Trophoblast cell (in vitro differentiated cells and primary cell): ENCODE results near the gene EBLN2.

Experiments
- DNase-seq, 2 donors: peaks; one replicate each; pipeline ENCODE4 v3.0.0-alpha.2; 2016
- H2AFZ ChIP-seq: 2 replicates; pipeline ENCODE4 v1.6.1; 2013; ENCODE audit warnings: low read length, moderate library complexity, mild to moderate bottlenecking; ENCODE audit not compliant: insufficient read depth, poor library complexity
- H2AK5ac ChIP-seq: 2 replicates; pipeline ENCODE4 v1.6.1; 2013; ENCODE audit warnings: mild to moderate bottlenecking, low read length
- H2BK120ac ChIP-seq: 2 replicates; pipeline ENCODE4 v1.6.1; 2013; ENCODE audit warnings: low read length, mild to moderate bottlenecking, moderate library complexity; ENCODE audit not compliant: insufficient read depth, poor library complexity
- H2BK12ac ChIP-seq: 2 replicates; pipeline ENCODE4 v1.6.1; 2013; ENCODE audit warnings: mild to moderate bottlenecking, low read length, moderate library complexity
- H2BK5ac ChIP-seq: 2 replicates; pipeline ENCODE4 v1.6.1; 2013; ENCODE audit warnings: low read length, low read depth, moderate library complexity, mild to moderate bottlenecking; ENCODE audit not compliant: poor library complexity
- H3K14ac ChIP-seq: 2 replicates; pipeline ENCODE4 v1.6.1; 2013; ENCODE audit warnings: mild to moderate bottlenecking, low read length
- H3K18ac ChIP-seq: 2 replicates; pipeline ENCODE4 v1.6.1; 2013; ENCODE audit warnings: mild to moderate bottlenecking, low read length
- H3K23ac ChIP-seq: 2 replicates; pipeline ENCODE4 v1.6.1; 2013; ENCODE audit warnings: low read length
- H3K27ac ChIP-seq: 2 replicates; pipeline ENCODE4 v1.5.1; 2013; ENCODE audit warnings: low read depth, mild to moderate bottlenecking, inconsistent platforms, low read length, moderate library complexity
- H3K27me3 ChIP-seq: 2 replicates; pipeline ENCODE4 v1.6.1; 2013; ENCODE audit warnings: inconsistent platforms, mild to moderate bottlenecking, low read length, moderate library complexity; ENCODE audit not compliant: insufficient read depth
- H3K36me3 ChIP-seq, 2 experiments: 1 replicate in 1 of 2; 2 replicates in 1 of 2; pipeline ENCODE4 v1.6.1; 2013; ENCODE audit warnings: low read length in 2 of 2, mild to moderate bottlenecking in 2 of 2, moderate library complexity in 1 of 2; ENCODE audit not compliant: insufficient read depth in 2 of 2, control insufficient read depth in 1 of 2
- H3K4ac ChIP-seq: 2 replicates; pipeline ENCODE4 v1.6.1; 2013; ENCODE audit warnings: low read depth, mild to moderate bottlenecking, low read length, moderate library complexity
- H3K4me1 ChIP-seq, 2 experiments: 1 replicate in 1 of 2; 2 replicates in 1 of 2; pipeline ENCODE4 v1.6.1; 2013; ENCODE audit warnings: low read length in 2 of 2, mild to moderate bottlenecking in 2 of 2, moderate library complexity in 1 of 2; ENCODE audit not compliant: insufficient read depth in 2 of 2, control insufficient read depth in 1 of 2
- H3K4me2 ChIP-seq: 2 replicates; pipeline ENCODE4 v1.6.1; 2013; ENCODE audit warnings: inconsistent platforms, mild to moderate bottlenecking, low read length, moderate library complexity
- H3K4me3 ChIP-seq: 2 replicates; pipeline ENCODE4 v1.5.1; 2013; ENCODE audit warnings: mild to moderate bottlenecking, low read depth, low read length, inconsistent platforms
- H3K79me1 ChIP-seq: one replicate; pipeline ENCODE4 v1.6.1; 2013; ENCODE audit warnings: low read length
- H3K79me2 ChIP-seq: 2 replicates; pipeline ENCODE4 v1.6.1; 2013; ENCODE audit warnings: low read length, mild to moderate bottlenecking; ENCODE audit not compliant: control insufficient read depth, insufficient read depth, poor library complexity
- H3K9ac ChIP-seq: 2 replicates; pipeline ENCODE4 v1.6.1; 2013; ENCODE audit warnings: mild to moderate bottlenecking, low read length
- H3K9me3 ChIP-seq: 2 replicates; pipeline ENCODE4 v1.6.1; 2013; ENCODE audit warnings: low read depth, mild to moderate bottlenecking, control low read depth, inconsistent platforms, low read length; ENCODE audit not compliant: insufficient read depth
- H4K12ac ChIP-seq: 2 replicates; pipeline ENCODE4 v1.6.1; 2013; ENCODE audit warnings: low read depth, mild to moderate bottlenecking, low read length, moderate library complexity
- H4K8ac ChIP-seq: 2 replicates; pipeline ENCODE4 v1.6.1; 2013; ENCODE audit warnings: low read depth, mild to moderate bottlenecking, low read length, moderate library complexity
- H4K91ac ChIP-seq: one replicate; pipeline ENCODE4 v1.6.1; 2013; ENCODE audit warnings: low read depth, mild to moderate bottlenecking, low read length, moderate library complexity
- WGBS: extraction: QIAGEN DNeasy Blood & Tissue Kit; methylation state at CpG from one replicate; pipeline ENCODE4 v1.1.7; 2013; ENCODE audit warnings: missing lambda C conversion rate; ENCODE audit not compliant: insufficient read length, insufficient coverage; ENCODE audit errors: extremely low coverage; 5-methylcytosine and 5-hydroxymethylcytosine counted together

EBLN2 gene

GRCh38 chr3:73084170-73084569 is 22.7 kb downstream of the EBLN2 start:
- Histone ChIP-seq H3K9ac (no peak overlapping the region), H2BK5ac (no peak overlapping the region), H3K4me1 (no peaks in the 10 kb centered on the region), H3K23ac (no peak overlapping the region), H3K9me3 (no peaks in the 10 kb centered on the region), H3K4me3 (no peak overlapping the region), H3K4ac (no peak overlapping the region), H3K18ac (no peak overlapping the region), H3K79me1 (no peaks in the 10 kb centered on the region), H3K36me3 (no peaks in the 10 kb centered on the region), H3K27me3 (no peaks in the 10 kb centered on the region), H3K14ac (no peak overlapping the region), H4K8ac (no peak overlapping the region), H3K4me2 (no peak overlapping the region), H4K12ac (no peak overlapping the region), H2BK12ac (no peak overlapping the region), H4K91ac (no peak overlapping the region), H2AFZ (no peak overlapping the region), H3K79me2 (no peaks in the 10 kb centered on the region), H2AK5ac (no peak overlapping the region), H3K27ac (no peak overlapping the region), H2BK120ac (no peak overlapping the region)
- no peak for DNase-seq
- no CpG with 5 or more reads among the region's 2 CpGs for WGBS

- no peak overlapping the region for H3K27ac ChIP-seq
- no peak overlapping the region for H4K91ac ChIP-seq
- H3K79me1 ChIP-seq: no peaks in the 10 kb centered on the region
- no peak overlapping the region for H3K9ac ChIP-seq
- no peaks in the 10 kb centered on the region for H3K9me3 ChIP-seq
- H2AK5ac ChIP-seq: no peak overlapping the region
- H3K18ac ChIP-seq: no peak overlapping the region
- no peak overlapping the region for H2BK5ac ChIP-seq
- DNase-seq: peak in 1 of 2 donors; percentile 70
- no peak overlapping the region for H3K14ac ChIP-seq
- no peak overlapping the region for H2AFZ ChIP-seq
- WGBS: no CpG with 5 or more reads among the region's 8 CpGs
- no peak overlapping the region for H3K4ac ChIP-seq
- no peaks in the 10 kb centered on the region for H3K79me2 ChIP-seq
- H3K4me3 ChIP-seq: no peak overlapping the region
- H3K4me1 ChIP-seq: no peaks in the 10 kb centered on the region
- no peak overlapping the region for H2BK12ac ChIP-seq
- H3K27me3 ChIP-seq: no peaks in the 10 kb centered on the region
- H3K4me2 ChIP-seq: no peak overlapping the region
- H3K36me3 ChIP-seq: no peaks in the 10 kb centered on the region
- H4K12ac ChIP-seq: no peak overlapping the region
- H3K23ac ChIP-seq: no peak overlapping the region
- no peak overlapping the region for H2BK120ac ChIP-seq
- H4K8ac ChIP-seq: no peak overlapping the region
Measured at GRCh38 chr3:73086071-73086494, 24.6 kb downstream of the EBLN2 start.

GRCh38 chr3:73094129-73094528 is 32.7 kb downstream of the EBLN2 start:
- H3K79me1 ChIP-seq: peaks cover 3% of the 10 kb centered on the region

DNA sequence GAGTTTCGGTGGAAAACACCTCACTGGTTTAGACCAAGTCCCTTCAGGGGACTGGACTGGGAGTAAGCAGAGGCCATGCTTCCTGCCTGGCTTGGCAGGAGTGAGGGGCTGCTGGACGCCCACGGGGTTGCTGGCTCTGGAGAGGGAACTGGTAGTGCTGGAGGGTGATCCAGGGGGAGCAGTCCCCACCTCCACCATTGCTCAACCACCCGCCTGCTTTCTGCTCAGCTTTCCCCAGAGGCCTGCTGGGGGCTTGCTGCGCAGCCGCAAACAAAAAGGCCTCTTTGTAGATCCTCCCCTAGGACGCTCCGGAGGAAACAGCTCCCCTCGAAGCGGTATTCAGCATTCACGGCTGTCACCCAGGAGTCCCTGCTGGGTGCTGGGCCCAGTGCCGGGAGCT is 33.5 kb downstream of the EBLN2 start:
- peak overlapping the region; percentile 70 for H2AFZ ChIP-seq
- H2BK5ac ChIP-seq: no peak overlapping the region
- no peak overlapping the region for H3K27ac ChIP-seq
- no peak overlapping the region for H3K14ac ChIP-seq
- no peak overlapping the region for H3K23ac ChIP-seq
- H3K4me2 ChIP-seq: no peak overlapping the region
- no peak overlapping the region for H4K12ac ChIP-seq
- DNase-seq: no peak
- no peak overlapping the region for H3K9ac ChIP-seq
- no peaks in the 10 kb centered on the region for H3K79me2 ChIP-seq
- peaks cover 5 to 11% of the 10 kb centered on the region in 2 experiments for H3K4me1 ChIP-seq
- H3K4me3 ChIP-seq: no peak overlapping the region
- H4K8ac ChIP-seq: peak overlapping the region; percentile 47
- no peak overlapping the region for H4K91ac ChIP-seq
- no peaks in the 10 kb centered on the region for H3K27me3 ChIP-seq
- no peak overlapping the region for H3K4ac ChIP-seq
- no peak overlapping the region for H3K18ac ChIP-seq
- peaks cover 3% of the 10 kb centered on the region for H3K79me1 ChIP-seq
- peak overlapping the region; percentile 11 for H2BK12ac ChIP-seq
- WGBS: no CpG with 5 or more reads among the region's 12 CpGs
- no peak overlapping the region for H2BK120ac ChIP-seq
- H3K36me3 ChIP-seq: no peaks in the 10 kb centered on the region
- no peak overlapping the region for H2AK5ac ChIP-seq
- H3K9me3 ChIP-seq: peaks cover 2% of the 10 kb centered on the region

More at GRCh38 chr3:73094129-73094528, 32.7 kb downstream of the EBLN2 start:
- Histone ChIP-seq H4K8ac (no peak overlapping the region), H3K9me3 (peaks cover 2% of the 10 kb centered on the region), H2AK5ac (no peak overlapping the region), H2BK120ac (no peak overlapping the region), H3K4me2 (no peak overlapping the region), H3K4me1 (peaks cover 5 to 11% of the 10 kb centered on the region in 2 experiments), H3K27me3 (no peaks in the 10 kb centered on the region), H2BK5ac (no peak overlapping the region), H3K9ac (no peak overlapping the region), H4K91ac (no peak overlapping the region), H3K79me2 (no peaks in the 10 kb centered on the region), H3K18ac (no peak overlapping the region), H3K36me3 (no peaks in the 10 kb centered on the region), H4K12ac (no peak overlapping the region), H2AFZ (no peak overlapping the region), H2BK12ac (no peak overlapping the region), H3K4ac (no peak overlapping the region), H3K27ac (no peak overlapping the region), H3K23ac (no peak overlapping the region), H3K14ac (no peak overlapping the region), H3K4me3 (no peak overlapping the region)
- WGBS: no CpG with 5 or more reads among the region's 6 CpGs
- peak; percentile 4 to 37 for DNase-seq
